Cerebellar nuclear complex (tissue), 1 donor: ENCODE data around the gene COL23A1.

ENCODE experiments used
- DNase-seq, 2 experiments: peaks; one replicate each; lab custom pipeline; 2025; lab: John Stamatoyannopoulos, UW

The COL23A1 gene

GRCh38 chr5:178435321-178436238 is 154.6 kb downstream of the COL23A1 start:
- DNase-seq, result no peak

GRCh38 chr5:178434851-178435250 is 155.3 kb downstream of the COL23A1 start:
- DNase-seq, result no peak

- no peak for DNase-seq
Observed at GRCh38 chr5:178434016-178434761, 156.0 kb downstream of the COL23A1 start.

GRCh38 chr5:178433273-178433775 is 156.9 kb downstream of the COL23A1 start:
- DNase-seq, result no peak

- DNase-seq, result no peak
Observed at GRCh38 chr5:178432421-178433272, 157.5 kb downstream of the COL23A1 start.

DNA sequence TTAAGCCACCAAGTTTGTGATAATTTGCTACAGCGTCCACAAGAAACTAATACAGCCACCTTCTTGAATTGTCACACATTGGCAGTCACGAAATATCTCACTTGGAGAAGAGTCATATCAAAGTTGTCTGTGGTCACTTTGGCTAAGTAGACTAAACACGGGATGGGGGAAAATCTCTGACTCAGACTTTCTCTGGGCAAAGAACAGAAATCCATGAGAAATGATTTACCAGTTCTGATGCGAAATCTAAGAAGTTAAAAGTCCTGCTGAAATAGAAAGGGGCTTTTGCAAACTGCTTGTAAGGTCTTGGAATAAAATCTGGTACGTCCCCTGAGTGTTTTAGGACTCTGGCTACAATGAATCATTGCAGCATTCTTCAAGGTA is 158.4 kb downstream of the COL23A1 start:
- DNase-seq, result no peak

- DNase-seq, result no peak
Observed at GRCh38 chr5:178431063-178431781, 159.0 kb downstream of the COL23A1 start.

DNA sequence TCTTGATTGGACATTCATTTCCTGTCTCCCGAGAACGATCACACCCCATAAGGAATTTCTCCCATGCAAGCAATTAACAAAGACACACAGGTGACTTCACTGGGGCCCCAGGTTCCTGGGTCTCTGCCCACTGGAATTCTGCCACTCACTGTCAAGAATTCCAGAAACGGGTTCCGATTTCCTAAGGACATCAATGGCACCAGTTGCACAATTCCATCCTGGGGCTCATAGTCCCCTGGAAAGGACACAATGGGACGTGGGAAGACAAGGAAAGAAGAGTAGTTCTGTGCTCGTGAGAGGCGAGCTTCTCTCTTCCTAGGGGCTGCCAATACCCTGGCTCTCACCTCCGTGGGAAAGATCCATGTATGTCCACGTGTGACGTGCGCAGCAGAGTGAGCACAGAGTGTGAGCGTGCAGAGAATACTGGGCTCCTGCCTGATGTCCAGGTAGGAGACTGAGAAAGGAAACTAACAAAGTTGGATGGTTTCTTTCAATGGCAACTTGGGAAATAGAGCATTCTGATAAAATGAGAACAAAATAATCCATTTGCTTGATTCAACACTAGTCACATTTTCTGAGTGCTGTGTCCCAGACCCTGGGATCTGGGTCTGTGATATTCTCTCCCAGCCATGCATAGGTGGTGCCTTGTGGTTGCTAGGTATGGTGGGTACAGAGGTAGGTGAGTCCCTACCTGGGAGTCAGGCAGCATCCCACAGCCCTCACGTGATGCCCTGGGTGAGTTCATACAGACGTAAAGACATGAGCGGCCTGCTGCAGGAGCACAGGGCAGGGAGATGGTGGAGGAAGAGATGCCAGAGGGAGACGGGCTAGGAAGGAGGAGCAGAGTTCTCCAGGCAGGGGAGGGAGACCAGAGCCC is 159.8 kb downstream of the COL23A1 start:
- DNase-seq, result no peak

- no peak for DNase-seq
Observed at GRCh38 chr5:178429491-178430185, 160.6 kb downstream of the COL23A1 start.

DNA sequence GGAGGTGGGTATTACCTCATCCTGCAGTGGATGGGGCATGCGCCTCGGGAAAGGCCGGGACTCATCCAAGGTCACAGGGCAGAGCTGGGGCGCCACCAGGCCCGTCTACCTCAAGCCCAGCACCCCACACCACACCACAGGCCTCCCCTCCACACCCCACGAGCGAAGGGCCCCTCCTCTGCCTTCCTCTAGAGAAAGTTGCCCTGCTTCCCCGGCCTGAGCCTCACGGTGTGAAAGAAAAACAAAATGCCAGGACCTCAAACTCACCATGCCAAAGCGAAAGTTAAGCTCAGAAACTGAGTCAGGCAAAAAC is 161.1 kb downstream of the COL23A1 start:
- no peak for DNase-seq

DNA sequence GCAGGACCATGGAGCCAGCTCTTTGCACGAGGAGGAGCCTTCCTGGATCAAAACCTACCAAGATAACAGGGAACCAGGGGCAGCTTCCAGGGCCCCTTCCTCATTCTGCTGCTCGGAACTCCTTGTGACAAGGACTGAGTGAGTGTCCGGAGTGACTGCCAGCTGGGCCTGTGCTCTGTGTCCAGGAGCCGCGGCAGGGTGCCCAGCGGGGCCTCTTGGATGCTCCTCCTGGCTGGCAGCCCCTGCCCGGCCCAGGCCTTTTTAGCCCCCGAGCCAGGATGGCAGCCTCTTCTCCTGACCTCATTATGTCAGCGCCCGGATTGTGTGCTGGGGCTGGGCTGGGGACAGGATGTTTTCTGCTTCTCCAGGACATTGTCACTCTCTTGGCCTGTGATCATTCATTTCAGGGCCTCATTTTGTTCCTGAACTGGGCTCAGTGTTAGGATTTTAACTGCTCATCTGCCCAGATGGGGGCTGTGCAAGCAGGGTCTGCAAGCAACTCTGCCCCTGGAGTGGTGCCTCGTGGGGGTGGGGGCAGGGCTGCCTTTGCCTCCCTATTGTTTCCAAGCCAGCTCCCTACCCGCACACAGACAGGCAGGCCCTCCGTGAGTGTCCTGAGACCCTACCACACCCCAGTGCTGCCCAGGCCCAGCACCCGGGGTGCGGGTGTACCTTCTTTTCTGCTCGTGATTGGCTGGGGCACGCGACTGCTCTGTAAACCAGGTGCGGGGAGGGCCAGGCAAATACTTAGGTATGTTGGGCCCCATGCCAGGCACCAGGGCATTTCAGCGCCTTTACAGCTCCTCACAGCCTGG is 161.6 kb downstream of the COL23A1 start:
- DNase-seq, result peak in 1 of 2 experiments; percentile 41

- DNase-seq, result no peak
Observed at GRCh38 chr5:178427576-178428197, 162.5 kb downstream of the COL23A1 start.

GRCh38 chr5:178426326-178427130 is 163.7 kb downstream of the COL23A1 start:
- no peak for DNase-seq

GRCh38 chr5:178425621-178426068 is 164.5 kb downstream of the COL23A1 start:
- no peak for DNase-seq

GRCh38 chr5:178424810-178425177 is 165.4 kb downstream of the COL23A1 start:
- no peak for DNase-seq

DNA sequence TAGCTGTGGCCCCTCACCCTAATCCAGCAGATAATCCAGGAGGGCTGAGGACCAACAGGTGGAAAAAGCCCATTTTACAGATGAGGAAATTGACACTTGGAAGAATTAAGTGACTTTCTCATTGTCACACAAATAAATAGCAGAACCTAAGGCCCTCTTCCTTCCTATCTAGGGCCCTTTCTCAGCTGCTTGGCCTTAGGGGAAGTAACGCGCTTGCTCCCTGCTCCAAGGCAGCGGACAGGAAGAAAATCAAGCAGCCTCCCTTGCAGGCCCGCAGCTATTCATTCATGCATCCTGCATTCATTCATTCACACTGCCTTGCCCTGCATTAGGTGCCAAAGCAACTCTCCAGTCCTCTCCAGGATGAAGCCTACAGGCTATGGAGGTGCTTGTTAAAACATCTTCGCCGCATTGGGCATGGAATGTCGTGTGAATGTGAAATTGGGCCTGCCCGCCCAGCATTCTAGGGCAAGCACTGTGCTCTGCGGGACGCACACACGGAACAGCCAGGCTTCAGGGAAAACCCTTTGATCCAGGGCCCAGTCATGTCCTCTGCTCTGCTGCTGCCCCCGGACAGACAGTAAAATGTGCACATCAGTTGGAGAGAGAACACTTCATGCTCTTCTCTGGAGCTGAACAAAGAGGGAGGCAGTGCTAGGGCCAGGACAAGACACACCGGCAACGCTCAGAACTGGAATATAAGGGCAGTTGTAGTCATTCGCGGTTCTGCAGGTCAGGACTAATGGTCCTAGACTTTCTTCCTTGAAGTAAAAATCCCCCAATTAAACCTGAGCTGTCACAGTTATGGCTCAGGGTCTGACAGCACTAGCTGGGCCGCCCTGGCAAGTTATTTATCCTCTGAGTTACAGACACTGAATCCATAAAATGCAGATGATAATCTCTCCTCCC is 166.0 kb downstream of the COL23A1 start:
- DNase-seq, result no peak

DNA sequence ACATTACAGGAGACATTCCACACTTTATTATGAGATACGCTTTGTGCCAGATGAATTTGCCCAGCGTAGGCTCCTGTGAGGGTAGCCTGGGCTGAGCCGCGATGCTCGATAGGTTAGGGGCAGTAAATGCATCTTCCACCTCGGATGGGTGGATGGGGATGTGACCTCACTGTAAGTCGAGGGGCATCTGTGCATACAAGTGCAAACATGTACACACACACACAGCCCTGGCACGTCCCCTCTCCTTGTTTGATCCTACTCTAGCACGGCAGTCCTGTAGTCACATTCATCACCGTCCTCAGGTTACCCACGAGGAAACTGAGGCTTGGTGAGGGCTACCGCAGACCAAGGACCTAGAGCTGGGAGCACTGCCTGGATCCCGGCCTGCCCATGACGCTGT is 166.8 kb downstream of the COL23A1 start:
- DNase-seq, result no peak
